GM13976 (cell line): ENCODE results near the gene PGM1.

Experiments used
- DNase-seq: peaks from one replicate; pipeline ENCODE4 v3.0.0; 2012; ENCODE audit warnings: low spot score
- CTCF ChIP-seq: IDR thresholded peaks from 2 replicates; pipeline ENCODE4 v1.5.1; 2012; ENCODE audit warnings: borderline replicate concordance, mild to moderate bottlenecking; ENCODE audit not compliant: insufficient read depth; ENCODE audit errors: extremely low read depth, missing control alignments, control extremely low read depth
- in situ Hi-C: fragments of 300-500 bp; cut with MboI; formaldehyde crosslinking; loops from one replicate; pipeline ENCODE4 v1.12.0; 2022; ENCODE audit warnings: low sequenced_read_pairs, mixed read lengths, inconsistent platforms; ENCODE audit not compliant: unreplicated experiment

The PGM1 gene

GRCh38 chr1:63688302-63688890 lies 95.2 kb downstream of the PGM1 start:
- in situ Hi-C loops: loop anchor here (10.0 to 25.0 kb wide), 2 partner anchors 226 to 549 kb away; no protein-coding TSS in a partner anchor
- no peak for DNase-seq
- TF ChIP-seq CTCF: no peak

- no peak for DNase-seq
- TF ChIP-seq CTCF: no peak
- in situ Hi-C loops: loop anchor here (25.0 kb wide), 1 partner anchor 546 kb away; no protein-coding TSS in a partner anchor
Measured at GRCh38 chr1:63690966-63691700, 97.9 kb downstream of the PGM1 start.

- in situ Hi-C loops: loop anchor here (25.0 kb wide), 1 partner anchor 545 kb away; no protein-coding TSS in a partner anchor
- TF ChIP-seq CTCF: peak; percentile 69
- DNase-seq: peak; percentile 54
Measured at GRCh38 chr1:63691701-63692425, 98.7 kb downstream of the PGM1 start.

GRCh38 chr1:63693944-63694571 lies 100.8 kb downstream of the PGM1 start:
- TF ChIP-seq CTCF: no peak
- in situ Hi-C loops: loop anchor here (25.0 kb wide), 1 partner anchor 543 kb away; no protein-coding TSS in a partner anchor

GRCh38 chr1:63698001-63698838 lies 105.0 kb downstream of the PGM1 start:
- in situ Hi-C loops: loop anchor here (25.0 kb wide), 1 partner anchor 539 kb away; no protein-coding TSS in a partner anchor
- TF ChIP-seq CTCF: no peak
- no peak for DNase-seq

More at GRCh38 chr1:63693944-63694571, 100.8 kb downstream of the PGM1 start:
- peak; percentile 26 for DNase-seq

- TF ChIP-seq CTCF: no peak
- in situ Hi-C loops: loop anchor here (10.0 kb wide), 1 partner anchor 444 kb away; no protein-coding TSS in a partner anchor
- DNase-seq: no peak
Measured at GRCh38 chr1:63701187-63701586, 108.0 kb downstream of the PGM1 start.
